GM19328 (cell line): Measurements from ENCODE around the gene SUSD4.
"Not testable (repeated sequence)": the region's sequence is repeated elsewhere in the genome, so short reads cannot be mapped to it uniquely, and the experiment has no call there.

Source experiments
- ATAC-seq: cut with Tn5 transposase; IDR thresholded peaks from one replicate; pipeline ENCODE4 v1.9.1; 2021; ENCODE audit warnings: mild to moderate bottlenecking, moderate library complexity; ENCODE audit not compliant: unreplicated experiment

Gene SUSD4

DNA sequence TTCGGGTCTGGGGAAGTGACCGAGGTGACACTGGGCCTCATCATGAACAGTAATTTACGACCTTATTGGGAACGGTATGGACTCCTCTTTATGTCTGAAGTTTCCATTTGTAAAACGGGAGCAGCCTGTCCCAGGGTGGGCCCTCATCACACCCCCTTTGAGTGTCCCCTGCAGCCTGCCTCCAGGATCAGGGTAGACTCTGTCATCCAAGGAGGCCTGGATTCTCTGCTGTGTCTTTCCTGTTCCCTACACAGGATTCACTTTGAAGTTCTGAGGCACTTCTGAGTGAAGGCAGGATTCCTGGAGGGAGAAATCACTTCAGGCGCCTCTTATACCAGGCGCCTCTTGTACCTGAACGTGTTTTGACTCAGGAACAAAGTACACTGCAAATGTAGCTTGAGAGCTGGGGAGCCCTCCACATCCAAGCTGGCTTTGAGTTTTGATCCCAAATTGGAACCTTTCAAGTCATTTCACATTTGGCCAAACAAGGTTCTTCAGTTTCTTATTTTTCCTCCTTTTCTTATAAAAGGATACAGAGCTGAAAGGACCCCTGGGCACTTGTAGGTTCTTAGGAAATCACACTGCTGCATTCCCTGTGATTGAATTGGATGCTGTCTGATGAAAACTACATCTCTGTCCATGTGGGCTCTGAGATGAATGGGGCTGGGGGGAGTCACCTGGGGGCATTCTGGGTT, 106.0 kb downstream of the SUSD4 start:
- ATAC-seq, result no peak

DNA sequence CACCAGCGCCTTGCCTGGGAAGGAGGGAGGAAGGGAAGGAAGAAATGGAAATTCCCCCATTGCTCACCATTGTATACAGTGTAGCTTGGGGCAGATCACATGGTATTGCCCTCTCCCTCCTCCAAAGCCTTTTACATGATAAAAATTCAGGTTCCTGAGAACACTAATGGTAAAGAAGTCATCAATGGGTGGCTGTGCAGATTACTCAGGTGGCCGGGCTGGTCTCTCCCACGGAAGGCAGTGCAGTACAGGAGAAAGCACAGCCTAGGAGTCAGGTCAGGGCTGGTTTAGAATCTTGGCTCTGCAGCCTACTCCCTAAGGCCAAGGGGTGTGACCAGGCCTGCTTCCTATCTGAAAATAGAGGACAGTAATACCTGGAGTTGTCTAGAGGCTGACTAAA, 107.9 kb downstream of the SUSD4 start:
- no peak for ATAC-seq

DNA sequence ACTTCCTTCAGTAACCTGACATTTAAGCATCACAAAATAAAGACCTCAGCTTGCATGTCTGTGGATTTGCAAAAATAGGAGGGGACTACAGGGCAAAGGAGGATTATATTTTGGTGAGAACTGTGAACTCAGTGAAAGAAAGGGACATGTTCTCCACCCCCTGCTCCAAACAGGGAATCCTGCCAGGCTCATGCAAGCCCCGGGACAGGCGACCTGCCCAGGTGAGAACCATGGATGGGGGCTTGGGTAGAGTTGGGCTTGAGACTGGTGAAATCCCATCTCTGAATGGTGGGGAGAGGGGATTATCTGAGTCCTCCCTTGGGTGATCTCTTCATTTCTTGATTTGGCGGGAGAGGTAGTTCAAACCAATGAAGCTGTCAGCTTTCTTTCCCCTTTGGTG, 110.1 kb downstream of the SUSD4 start:
- ATAC-seq, result no peak

DNA sequence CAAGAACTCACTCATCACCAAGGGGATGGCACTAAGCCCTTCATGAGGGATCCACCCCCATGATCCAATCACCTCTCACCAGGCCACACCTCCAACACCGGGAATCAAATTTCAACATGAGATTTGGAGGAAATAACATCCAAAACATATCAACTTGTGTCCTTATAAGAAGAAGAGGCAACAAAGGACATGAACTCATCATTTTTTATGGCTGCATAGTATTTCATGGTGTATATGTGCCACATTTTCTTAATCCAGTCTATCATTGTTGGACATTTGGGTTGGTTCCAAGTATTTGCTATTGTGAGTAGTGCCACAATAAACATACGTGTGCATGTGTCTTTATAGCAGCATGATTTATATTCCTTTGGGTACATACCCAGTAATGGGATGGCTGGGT, 112.6 kb downstream of the SUSD4 start:
- not testable (repeated sequence) for ATAC-seq

DNA sequence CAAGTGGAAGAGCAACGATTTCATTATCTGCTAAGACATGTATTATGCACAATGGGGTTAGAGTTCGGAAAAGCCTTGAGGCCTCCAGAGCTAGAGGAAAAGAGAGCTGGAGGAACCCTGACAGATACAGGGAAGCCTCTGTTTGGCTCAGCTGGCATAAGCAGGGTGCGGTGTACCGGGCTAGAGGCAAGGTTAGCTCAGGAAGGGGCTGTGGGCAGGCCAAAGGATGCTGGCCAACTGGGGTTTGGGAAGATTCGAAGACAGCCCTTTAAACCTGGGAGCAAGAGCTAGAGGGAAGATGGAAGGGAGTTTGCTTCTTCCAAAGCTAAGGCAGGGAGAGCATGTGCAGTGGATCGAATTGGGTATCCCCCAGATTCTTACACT, 113.4 kb downstream of the SUSD4 start:
- ATAC-seq, result no peak

DNA sequence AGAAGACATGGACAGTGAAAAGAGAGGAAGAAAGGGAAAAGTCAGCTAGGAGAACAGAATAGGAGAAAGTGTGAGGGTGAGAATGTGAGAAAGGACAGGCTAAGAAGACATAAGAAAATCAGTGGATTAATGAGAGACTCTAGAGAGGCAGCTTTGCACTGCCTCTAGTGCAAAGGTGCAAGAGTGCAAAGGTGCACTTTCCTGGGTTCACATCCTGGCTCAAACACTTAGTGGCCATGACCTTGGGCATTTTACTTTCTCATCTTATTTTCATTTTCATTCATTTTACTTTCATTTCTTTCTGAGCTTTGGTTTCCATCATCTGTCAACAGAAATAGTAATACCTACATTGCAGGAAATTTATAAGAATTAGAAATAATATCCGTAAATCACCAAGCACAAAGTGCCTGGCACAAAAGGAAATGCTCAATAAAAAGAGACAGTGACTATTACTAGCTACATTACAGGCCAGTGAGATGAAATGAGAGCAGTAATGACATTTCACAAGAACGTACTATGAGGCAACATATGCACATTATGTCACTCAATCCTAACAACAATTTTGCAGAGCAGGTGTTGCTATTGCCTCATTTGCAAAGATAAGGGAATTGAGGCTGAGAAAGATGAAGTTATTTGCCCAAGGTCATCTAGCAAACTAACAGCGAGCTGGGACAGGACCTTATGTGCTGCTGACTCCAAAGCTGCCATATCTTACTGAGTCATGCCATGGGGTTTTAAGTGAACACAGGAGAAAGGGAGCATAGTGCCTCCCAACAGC, 113.9 kb downstream of the SUSD4 start:
- ATAC-seq, result no peak

DNA sequence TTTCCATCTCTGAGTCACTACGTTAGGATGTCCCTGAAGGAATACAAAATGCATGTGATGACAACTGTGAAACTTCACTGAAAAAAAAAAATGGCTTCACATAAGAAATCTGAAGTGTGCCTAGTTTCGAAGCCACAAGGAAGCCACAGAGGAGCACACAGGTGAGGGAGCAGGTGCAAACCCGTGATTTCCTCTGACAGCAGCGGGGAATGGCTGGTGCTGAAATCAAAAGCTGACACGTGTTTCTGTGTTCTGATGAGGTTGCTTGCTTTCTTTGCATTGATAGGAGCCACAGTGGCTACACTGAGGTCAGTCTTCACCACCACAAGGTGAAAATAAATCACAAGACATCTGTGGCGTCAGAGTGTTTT, 115.2 kb downstream of the SUSD4 start:
- ATAC-seq, result no peak

DNA sequence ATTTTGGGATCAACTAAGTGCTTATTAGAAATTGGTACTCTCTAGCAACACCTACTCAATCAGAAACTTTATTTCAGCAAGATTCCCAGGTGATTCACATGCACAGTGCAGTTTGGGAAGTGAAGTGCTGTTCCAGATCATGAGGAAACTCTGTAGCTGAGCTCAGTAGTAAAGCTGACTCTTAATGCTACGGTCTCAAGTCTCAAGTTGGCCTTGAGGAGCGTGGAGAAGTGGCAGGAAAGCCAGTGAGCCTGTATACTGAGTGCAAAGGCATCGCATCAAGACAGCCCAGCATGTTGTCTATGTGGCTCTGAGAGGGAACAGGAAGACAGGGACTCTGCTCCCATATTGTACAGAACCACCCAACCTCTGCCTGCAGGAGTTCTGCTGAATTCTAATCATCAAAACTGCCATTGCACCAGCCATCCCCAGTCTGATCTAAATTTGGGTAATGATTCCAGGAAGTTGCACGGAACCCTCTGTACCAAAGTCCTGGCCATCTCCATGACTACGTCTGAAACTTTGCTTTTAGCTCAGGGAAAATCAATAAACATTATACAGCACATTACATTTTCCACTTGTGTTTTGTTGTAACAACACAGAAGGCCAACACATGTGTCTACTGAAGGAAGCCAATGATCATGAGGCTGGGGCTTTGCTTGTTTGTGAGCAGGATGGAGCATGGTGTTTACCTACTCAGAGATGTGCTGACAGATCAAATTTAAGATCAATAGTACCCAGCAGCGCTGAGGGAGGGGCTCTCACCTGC, 115.8 kb downstream of the SUSD4 start:
- no peak for ATAC-seq

DNA sequence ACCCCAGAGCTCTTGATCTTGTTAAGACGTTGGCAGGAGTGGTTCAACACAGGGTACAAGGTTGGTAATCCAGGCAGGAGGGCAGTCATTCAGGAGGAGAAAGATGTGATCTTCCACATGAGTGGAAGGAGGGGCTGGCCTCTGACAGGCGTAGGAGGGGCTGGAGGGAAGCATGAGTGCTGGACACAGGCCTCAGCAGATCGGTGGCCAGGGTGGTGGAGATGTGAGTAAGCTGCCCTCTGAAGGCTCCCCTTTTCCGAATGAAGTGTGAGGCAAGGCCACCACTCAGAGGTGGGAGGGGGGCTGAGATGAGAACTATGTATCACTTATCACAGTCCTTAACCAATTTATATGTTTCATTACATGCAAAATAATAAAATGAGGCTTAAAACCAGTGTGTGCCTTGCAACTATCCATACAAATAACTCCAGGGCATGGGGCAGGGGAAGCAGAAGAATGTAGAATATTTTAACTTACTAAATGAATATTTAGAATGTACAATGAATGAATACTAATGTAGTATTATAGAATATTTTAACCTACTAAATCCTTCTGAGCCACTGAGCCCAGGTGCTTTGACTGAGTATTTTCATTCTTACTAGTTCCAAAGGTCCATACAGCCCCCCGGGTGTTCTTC, 117.4 kb downstream of the SUSD4 start:
- no peak for ATAC-seq

DNA sequence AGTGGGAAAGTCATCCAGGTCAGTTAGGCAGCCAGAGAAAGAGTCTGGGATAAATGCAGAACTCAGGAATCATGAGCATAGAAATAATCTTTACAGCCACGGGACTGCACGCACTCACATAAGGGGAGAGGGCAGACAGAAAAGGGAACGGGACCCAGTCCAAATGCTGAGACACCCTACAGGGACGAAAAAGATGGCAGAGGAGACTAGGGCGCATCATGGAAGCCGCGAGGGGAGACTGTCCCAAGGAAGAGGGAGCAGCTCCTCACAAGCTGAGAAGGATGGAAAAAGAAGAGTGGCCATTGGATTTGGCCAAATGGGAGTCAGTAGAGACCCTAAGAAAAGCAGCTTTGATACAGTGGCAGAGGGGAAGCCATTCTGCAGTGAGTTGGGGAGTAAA, 118.0 kb downstream of the SUSD4 start:
- ATAC-seq, result no peak

DNA sequence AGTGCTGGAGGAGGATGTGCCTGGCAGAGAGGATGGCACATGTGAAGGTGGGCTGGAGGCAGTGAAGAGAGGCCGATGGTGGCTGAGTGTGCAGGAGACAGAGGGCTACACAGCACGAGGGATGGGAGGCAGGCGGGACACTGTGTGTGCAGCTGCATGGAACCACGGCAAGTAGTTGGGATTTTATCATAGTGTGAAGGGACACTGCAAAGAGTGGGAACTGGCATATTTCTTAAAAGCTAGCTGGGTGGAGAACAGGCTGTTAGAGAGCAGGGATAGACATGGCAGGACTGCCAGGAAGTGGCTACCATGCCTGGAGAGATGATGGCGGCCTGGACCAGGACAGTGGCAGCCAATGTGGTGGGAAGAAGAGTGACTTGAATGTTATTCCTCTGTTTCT, 118.6 kb downstream of the SUSD4 start:
- ATAC-seq, result no peak

DNA sequence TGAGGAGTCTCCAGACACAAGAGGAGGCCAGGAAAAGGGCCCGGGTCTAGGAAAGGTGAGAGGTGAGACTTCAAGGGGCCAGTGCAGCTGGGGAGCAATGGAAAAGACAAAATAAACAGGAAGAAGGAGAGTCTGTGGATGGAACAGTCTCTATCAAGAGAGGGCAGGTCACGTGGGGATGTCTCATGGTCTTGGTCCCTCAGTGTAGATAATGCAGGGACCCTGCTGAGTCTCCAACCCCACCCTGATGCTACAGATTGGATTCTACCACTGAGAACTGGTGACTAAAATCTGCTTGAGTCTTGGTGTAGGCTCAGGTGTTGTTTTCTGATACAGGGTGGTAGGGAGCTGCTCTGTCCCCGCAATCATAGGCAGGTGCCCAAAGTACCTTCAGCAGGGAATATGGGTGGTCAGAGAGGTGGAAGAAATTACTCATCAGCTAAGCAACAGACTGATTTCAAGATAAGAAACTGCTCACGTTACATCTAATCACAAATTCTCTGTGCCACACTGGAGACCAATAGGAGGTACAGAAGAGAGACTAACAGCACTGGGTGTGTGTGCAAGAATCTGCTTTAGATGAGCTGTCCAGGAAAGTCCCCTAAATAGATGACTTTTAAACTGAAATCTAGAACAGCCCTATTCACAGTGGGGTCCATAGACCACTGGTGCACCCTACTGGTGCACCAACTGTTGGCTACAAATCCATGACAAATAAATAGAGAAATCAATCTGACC, 119.4 kb downstream of the SUSD4 start:
- no peak for ATAC-seq

DNA sequence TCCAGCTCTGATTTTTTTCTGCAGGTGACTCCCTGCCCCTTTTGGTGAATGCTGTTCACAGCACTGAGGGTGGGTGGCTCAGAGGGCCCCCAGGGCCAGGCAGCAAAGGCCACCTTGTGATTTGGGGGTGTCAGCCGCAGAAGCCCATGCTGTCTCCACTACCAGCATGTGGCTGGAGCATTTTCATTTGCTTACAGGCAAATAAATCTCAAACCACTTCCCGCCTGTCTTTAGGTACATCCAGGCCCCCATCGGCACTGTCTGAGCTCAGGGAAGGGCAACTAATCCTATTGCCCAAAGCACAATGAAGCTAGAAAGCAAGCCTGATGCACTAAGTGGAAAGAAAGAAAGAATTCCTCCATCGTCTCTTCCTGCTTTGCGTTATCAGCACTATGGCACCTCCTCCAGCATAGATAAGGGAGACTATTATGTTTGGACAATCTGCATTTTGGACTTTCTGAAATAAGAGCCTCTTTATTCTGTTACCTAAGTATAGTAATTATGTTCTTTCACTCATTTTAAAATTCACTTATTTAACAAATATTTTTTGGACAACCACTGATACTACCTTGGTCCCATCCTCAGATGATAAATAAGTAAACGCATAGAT, 120.4 kb downstream of the SUSD4 start:
- no peak for ATAC-seq

DNA sequence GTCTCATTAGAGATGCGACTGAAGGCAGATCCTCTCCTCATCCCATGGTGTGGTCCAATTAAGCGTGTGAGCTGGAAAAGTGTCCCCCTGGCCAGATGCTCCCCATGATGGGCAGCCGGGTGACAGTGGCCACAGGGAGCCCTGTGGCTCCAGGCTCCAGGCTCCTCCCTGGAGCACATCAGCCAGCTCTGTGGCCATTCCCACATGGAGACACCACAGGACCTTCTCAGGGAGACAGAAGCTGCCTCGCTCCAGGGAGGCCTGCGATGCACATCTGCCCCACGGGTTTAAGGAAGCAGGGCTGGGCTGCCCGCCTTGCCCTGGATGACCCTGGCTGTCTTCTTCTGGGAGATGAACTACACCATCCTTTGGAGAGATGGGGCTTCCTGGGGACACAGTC, 121.0 kb downstream of the SUSD4 start:
- no peak for ATAC-seq

DNA sequence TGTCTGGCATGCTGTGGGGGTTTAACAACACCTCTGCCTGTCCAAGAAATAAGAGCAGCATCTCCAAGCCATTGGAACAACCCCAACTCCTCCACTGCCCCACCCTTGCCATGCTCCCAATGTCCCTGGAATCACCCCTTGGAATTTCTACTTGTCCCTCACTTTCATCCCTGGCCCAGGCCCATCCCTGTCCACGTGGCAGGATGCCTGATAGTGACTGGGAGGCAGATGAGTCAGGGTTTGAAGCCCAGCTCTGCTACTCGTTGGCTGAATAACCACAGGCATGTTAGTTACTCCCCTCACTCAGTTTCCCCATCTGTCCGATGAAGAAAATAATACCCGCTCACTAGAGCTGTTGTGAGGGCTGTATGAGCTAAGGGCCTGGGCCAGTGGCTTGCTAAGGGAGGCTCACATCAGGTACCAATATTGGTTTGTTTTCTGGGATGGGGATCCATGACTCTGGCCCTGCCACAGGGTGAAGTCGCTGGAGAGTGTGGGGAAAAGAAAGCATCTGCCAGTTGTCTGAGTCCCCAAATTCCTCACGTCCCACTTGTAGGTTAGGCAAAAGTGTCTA, 121.5 kb downstream of the SUSD4 start:
- ATAC-seq, result no peak

DNA sequence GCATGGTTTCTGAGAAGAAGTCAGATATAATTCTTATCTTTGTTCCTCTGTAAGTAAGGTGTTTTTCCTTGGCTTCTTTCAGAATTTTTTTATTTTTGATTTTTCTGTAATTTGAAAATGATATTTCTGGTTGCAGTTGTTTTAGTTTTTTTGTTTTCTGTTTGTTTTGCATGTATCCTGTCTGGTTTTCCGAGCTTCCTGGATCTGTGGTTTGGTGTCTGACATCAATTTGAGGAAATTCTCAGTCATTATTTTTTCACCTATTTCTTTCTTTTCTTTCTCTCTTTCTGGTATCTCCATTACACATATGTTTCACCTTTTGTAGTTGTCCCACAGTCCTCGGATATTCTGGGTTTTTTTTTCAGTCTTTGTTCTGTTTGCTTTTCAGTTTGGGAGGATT, 123.9 kb downstream of the SUSD4 start:
- ATAC-seq, result no peak

DNA sequence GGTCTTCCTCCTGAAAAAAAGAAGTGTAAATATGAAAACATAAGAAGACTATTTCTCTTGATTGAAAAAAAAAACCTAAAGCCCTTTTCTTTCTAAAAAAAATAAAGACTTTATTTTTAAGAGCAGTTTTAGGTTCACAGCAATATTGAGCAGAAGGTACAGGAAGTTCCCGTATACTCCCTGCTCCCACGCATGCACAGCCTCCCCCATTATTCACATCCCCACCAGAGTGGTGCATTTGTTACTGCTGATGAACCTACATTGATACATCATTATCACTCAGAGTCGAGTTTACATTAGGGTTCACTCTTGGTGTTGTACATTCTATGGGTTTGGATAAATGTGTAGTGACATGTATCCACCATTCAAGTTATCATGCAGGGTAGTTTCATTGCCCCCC, 128.9 kb downstream of the SUSD4 start:
- no peak for ATAC-seq

DNA sequence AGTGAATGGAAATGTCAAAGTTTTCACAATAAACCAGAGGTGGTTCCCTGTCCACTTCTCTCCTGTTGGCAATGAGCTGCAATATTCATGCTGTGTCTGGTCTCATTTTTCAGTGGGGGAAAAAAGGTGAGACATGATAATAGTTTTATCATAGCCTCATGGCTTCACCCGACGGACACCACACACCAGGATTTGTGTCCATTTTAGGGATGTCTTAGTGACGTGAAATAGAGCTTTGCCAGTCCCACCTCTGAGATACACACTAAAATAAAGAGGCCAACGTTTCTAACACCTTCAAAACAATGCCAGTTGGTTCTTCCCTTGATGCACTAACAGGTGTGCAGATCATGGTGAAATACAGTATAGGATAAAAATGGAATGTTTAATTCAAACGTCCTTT, 129.4 kb downstream of the SUSD4 start:
- ATAC-seq, result no peak

DNA sequence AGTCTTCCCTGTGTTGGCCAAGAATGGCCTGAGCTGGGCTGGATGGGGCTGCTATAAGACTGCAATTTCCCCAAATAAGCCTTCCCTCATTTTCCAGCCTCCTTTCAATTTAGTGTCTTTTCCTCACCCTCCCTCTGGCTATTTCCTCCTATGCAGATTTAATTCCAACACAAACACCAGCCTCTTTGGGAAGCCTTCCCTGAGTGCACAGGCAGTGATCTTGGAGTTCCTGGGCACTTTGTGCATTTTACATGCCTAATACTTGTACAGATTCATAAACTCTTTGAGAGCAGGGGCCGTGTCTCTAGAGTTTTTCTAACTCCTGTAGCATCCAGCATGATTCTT, 129.8 kb downstream of the SUSD4 start:
- ATAC-seq, result no peak
